Astrocyte of the spinal cord (primary cell): Measurements from ENCODE around the gene IGF2.

ENCODE experiments used
- DNase-seq: peaks from one replicate; pipeline ENCODE4 v3.0.0; 2011; ENCODE audit warnings: low read depth, low spot score
- H3K4me3 ChIP-seq: 2 replicates; pipeline ENCODE4 v1.5.1; 2011; ENCODE audit warnings: low read depth, mild to moderate bottlenecking, low read length, moderate library complexity
- CTCF ChIP-seq: IDR thresholded peaks from 2 replicates; pipeline ENCODE4 v1.5.1; 2012; ENCODE audit warnings: low read depth, mild to moderate bottlenecking, low read length, inconsistent platforms
- in situ Hi-C: cut with HindIII; loops from 2 replicates; pipeline ENCODE4 v1.10.0; 2017; ENCODE audit warnings: low sequenced_read_pairs

IGF2 gene

GRCh38 chr11:2103668-2104523 is 35.3 kb downstream of the IGF2 start:
- DNase-seq = no peak
- in situ Hi-C loops = no loop called here
- TF ChIP-seq CTCF = no peak

DNA sequence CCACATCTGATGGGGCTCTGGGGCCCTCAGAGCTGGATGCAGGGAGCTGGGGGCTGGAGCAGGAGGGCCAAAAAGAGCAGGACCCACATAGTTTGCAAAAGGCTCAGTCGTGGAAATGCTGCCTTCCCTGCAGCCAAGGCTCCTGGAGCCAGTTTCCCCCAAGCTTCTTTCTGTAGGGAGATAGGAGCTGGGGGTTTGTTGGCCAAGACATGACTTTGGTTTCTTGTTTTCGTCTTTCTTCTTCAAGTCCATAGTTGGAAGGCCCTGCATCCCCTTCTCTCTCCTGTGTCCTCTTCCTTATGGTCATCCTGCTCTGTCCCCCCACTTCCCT is 36.3 kb downstream of the IGF2 start:
- in situ Hi-C loops = no loop called here
- TF ChIP-seq CTCF = no peak
- no peak overlapping the region for H3K4me3 ChIP-seq
- no peak for DNase-seq

More at GRCh38 chr11:2103668-2104523, 35.3 kb downstream of the IGF2 start:
- no peak overlapping the region for H3K4me3 ChIP-seq

DNA sequence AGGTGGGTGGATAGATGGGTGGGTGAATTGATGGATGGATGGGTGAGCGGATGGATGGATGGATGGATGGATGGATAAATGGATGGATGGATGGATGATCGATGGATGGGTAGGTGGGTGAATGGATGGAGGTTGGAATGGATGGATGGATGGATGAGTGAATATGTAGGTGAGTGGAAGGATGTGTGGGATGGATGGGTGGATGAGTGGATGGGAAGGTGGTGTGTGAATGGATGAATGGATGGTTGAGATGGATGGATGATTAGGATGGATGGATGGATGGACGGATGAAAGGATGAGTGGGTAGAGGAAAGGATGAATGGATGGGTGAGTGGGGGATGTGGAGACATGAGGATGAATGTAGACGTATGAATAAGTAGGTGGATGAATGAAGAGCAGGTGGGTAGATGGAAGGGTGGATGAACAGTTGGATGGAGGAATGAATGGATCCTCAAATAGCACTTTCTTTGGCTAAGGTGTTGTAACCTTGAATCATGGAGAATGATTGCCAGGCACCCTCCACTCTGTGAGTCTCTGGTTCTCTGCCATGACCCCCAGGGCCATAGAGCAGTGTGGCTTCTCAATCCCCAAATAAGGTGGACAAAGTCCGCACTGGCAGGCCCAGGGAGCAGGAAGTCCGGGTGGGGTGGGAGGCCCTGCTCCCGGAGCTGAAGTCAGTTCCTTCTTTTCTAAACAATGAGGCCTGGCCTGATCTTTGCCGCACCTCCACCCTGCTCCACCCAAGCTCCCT is 36.9 kb downstream of the IGF2 start:
- in situ Hi-C loops = no loop called here
- no peak for DNase-seq
- no peak for TF ChIP-seq CTCF
- no peak overlapping the region for H3K4me3 ChIP-seq

DNA sequence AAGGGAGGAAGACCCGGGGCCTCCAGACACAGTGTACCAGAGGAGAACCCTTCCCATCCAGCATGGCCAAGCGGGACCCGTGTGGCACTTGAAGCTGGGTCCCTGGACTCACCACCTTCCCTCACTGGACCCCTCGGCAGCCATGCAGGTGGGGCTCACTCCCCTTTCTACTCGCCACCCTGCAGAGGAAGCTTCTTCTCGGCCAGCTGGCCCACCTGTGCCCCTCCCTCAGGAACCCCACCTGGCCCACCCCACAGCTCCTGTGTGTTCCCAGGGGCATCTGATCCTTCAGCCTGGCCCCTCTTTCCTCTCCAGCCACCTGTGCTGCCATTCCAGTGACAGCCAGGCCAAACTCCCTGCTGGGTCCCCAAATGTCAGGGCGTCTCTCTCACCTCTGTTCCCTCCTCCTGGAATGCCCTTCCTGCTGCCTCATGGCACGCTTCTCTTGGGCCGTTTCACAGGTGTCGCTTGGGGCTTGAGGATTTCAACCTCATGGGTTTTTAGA is 38.0 kb downstream of the IGF2 start:
- in situ Hi-C loops = no loop called here
- H3K4me3 ChIP-seq = no peak overlapping the region
- no peak for TF ChIP-seq CTCF
- no peak for DNase-seq

DNA sequence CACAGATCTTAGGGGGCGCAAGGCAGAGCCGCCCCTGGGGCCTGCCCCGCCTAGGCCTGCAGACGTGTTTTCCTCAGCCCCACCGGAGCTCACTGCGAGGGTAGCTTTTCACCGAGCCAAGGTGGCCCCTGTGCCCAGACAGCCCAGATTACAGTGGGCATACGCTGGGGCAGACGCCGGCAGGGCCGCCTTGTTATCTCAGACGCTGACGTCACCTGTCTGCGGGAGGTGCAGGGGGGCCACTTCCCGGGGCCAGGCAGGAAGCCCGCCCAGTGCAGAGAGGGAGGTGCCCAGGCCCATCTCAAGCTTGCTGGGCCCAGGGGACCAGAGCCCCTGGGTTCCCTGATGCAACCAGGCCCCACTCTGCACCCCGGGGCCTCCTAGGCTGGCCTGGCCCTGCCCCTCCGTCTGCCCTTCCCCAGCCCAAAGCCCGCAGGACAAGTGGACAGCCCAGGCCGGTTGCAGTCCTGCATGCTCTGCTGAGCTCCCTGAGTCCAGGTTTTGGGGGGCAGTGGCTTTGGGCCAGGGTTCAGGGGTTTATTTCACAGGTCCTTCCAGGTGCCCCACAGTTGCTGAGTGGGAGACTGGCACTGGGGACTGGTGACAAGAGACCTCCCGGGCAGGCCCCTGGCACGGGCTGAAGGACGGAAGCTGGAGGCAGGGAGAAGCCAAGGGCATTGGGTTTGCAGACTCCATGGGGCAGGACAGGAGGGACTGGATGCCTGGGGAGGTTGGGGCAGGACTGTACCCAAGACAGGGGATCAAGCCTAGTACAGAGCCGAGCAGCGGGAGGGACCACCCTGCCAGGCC is 38.6 kb downstream of the IGF2 start:
- no peak overlapping the region for H3K4me3 ChIP-seq
- in situ Hi-C loops = no loop called here
- no peak for DNase-seq
- no peak for TF ChIP-seq CTCF
